Kidney glomerular epithelial cell (primary cell): ENCODE data around the gene PRKCH.

ENCODE experiments used
- DNase-seq: peaks from one replicate; lab custom pipeline; 2025; lab: John Stamatoyannopoulos, UW

PRKCH gene

GRCh38 chr14:61365667-61366212 is 44.4 kb downstream of the PRKCH start:
- no peak for DNase-seq

GRCh38 chr14:61368114-61368710 is 46.8 kb downstream of the PRKCH start:
- DNase-seq: no peak

- no peak for DNase-seq
Measured at GRCh38 chr14:61368781-61369453, 47.5 kb downstream of the PRKCH start.

GRCh38 chr14:61369454-61369810 is 48.1 kb downstream of the PRKCH start:
- DNase-seq: no peak

- DNase-seq: no peak
Measured at GRCh38 chr14:61372379-61372778, 51.0 kb downstream of the PRKCH start.

- DNase-seq: no peak
Measured at GRCh38 chr14:61372842-61373555, 51.6 kb downstream of the PRKCH start.

- no peak for DNase-seq
Measured at GRCh38 chr14:61374284-61374683, 52.9 kb downstream of the PRKCH start.

- DNase-seq: no peak
Measured at GRCh38 chr14:61375218-61375617, 53.8 kb downstream of the PRKCH start.

- DNase-seq: no peak
Measured at GRCh38 chr14:61376314-61376713, 54.9 kb downstream of the PRKCH start.

- no peak for DNase-seq
Measured at GRCh38 chr14:61377749-61378148, 56.4 kb downstream of the PRKCH start.

GRCh38 chr14:61379639-61380184 is 58.3 kb downstream of the PRKCH start:
- no peak for DNase-seq

GRCh38 chr14:61380984-61381383 is 59.6 kb downstream of the PRKCH start:
- DNase-seq: no peak

- no peak for DNase-seq
Measured at GRCh38 chr14:61381553-61381952, 60.2 kb downstream of the PRKCH start.

GRCh38 chr14:61382842-61383241 is 61.5 kb downstream of the PRKCH start:
- DNase-seq: no peak

- no peak for DNase-seq
Measured at GRCh38 chr14:61385002-61385685, 63.8 kb downstream of the PRKCH start.

- no peak for DNase-seq
Measured at GRCh38 chr14:61386173-61386772, 64.9 kb downstream of the PRKCH start.

- DNase-seq: no peak
Measured at GRCh38 chr14:61387076-61387475, 65.7 kb downstream of the PRKCH start.

- DNase-seq: no peak
Measured at GRCh38 chr14:61388173-61388975, 67.0 kb downstream of the PRKCH start.

- no peak for DNase-seq
Measured at GRCh38 chr14:61388976-61389576, 67.7 kb downstream of the PRKCH start.

- DNase-seq: no peak
Measured at GRCh38 chr14:61391119-61391518, 69.7 kb downstream of the PRKCH start.

- DNase-seq: no peak
Measured at GRCh38 chr14:61392297-61392696, 70.9 kb downstream of the PRKCH start.
